Skeletal muscle cell (primary cell): ENCODE measurements around the gene SHBG.
"Not testable (repeated sequence)": the region's sequence is repeated elsewhere in the genome, so short reads cannot be mapped to it uniquely, and the experiment has no call there.

Experiments used
- DNase-seq: peaks from one replicate; pipeline ENCODE4 v3.0.0-alpha.2; 2010; ENCODE audit warnings: low read depth
- H3K4me3 ChIP-seq: 2 replicates; pipeline ENCODE4 v1.5.1; 2011; ENCODE audit warnings: low read depth, mild to moderate bottlenecking, control low read depth, low read length, moderate library complexity

SHBG gene

GRCh38 chr17:7640783-7641182, 10.8 kb downstream of the SHBG start:
- H3K4me3 ChIP-seq, result no peak overlapping the region
- no peak for DNase-seq

- DNase-seq, H3K4me3 ChIP-seq: not testable (repeated sequence)
Observed at GRCh38 chr17:7641635-7642034, 11.7 kb downstream of the SHBG start.

- no peak for DNase-seq
- H3K4me3 ChIP-seq, result no peak overlapping the region
Observed at GRCh38 chr17:7644775-7645174, 14.8 kb downstream of the SHBG start.

GRCh38 chr17:7646457-7646856, 16.5 kb downstream of the SHBG start:
- DNase-seq, result no peak
- no peak overlapping the region for H3K4me3 ChIP-seq

DNA sequence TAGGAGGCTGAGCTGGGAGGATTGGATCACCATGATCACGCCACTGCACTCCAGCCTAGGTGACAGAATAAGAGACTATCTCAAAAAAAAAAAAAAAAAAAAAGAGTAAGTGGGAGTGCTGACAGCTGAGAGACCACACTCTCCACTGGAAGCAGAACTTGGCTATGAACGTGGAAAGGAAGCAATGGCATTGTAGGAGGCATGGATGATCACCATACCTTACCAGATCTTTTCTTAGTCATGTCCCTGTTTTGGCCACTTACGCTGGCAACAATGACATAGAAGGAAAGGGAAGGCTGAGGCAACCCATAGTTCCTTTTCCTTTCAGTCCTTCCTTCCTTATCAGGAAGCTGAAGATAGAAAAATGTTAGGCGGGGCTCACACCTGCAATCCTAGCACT, 17.1 kb downstream of the SHBG start:
- no peak overlapping the region for H3K4me3 ChIP-seq

GRCh38 chr17:7650509-7651096, 20.7 kb downstream of the SHBG start, which contains the start of gene ATP1B2:
TSS of gene ATP1B2 (plus strand) at chr17:7650926. CDS start at chr17:7651519, 593 bp downstream.
- peak within 1 kb of the TSS; percentile 38 for H3K4me3 ChIP-seq
- no peak for DNase-seq

More for the DNA sequence above, 17.1 kb downstream of the SHBG start:
- DNase-seq, result no peak

DNA sequence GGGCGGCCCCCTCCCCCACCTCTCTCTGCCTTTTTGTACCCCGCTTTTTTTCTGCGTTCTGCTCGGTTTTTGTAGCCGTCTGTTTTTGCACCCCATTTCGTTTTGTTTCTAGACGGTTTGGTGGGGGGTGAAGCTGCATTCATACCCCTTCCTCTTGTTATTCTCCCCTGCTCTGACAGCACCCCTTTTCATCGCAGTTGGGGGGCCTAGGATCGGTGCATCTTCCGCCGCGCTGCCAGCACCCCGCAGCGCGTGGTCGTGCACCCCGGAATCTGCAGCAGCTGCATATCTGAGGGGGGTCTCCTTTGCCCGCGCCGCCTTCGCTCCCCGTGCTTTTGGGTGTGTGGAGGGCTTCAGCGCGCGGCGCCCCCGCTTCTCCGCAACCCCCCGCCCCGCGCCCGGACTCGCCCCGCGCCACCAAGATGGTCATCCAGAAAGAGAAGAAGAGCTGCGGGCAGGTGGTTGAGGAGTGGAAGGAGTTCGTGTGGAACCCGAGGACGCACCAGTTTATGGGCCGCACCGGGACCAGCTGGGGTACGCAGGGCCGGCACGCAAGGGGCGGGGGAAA, 21.2 kb downstream of the SHBG start:
- DNase-seq, result no peak
- H3K4me3 ChIP-seq, result peak overlapping the region; percentile 38

DNA sequence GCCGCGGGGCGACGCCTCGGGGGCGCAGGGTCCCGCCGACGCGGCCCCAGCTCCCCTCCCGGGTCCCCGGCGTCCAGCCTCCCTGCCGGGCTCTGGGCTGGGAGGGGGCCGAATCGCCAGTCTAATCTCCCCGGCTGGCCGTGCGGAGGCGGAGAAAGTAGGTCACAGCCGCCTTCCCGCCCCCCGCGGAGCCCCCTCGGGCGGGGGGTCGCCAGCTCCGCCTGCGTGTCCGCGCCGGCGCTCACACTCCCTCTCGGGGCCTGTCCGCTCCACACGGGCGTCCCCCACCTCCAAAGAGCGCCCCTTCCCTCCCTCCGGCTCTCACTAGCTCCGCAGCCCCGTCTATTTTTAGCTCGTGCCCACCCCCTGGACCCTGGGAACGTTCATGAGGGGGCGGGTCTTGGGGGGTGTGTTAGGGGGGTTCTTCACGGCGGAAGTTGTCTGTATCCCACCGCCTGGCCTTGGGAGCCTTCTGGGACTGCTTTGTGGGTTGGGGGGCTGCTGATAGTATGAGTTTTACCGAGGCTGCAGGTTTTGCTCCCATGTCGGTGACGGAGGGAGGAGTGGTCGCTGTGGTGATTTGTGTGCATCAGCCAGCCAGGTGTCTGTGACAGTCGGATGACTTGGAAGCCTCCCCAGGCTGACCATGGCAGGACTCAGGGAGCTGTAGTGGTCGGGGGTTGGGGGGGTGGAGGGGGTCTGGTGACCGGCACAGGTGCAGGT, 21.9 kb downstream of the SHBG start:
- peak overlapping the region; percentile 38 for H3K4me3 ChIP-seq
- no peak for DNase-seq

- H3K4me3 ChIP-seq, result no peak overlapping the region
Observed at GRCh38 chr17:7652388-7653356, 22.7 kb downstream of the SHBG start.

GRCh38 chr17:7654832-7655540, 25.1 kb downstream of the SHBG start:
- DNase-seq, result no peak
- no peak overlapping the region for H3K4me3 ChIP-seq

More at GRCh38 chr17:7652388-7653356, 22.7 kb downstream of the SHBG start:
- DNase-seq, result no peak

- H3K4me3 ChIP-seq, result no peak overlapping the region
- DNase-seq, result no peak
Observed at GRCh38 chr17:7655541-7655840, 25.6 kb downstream of the SHBG start.

DNA sequence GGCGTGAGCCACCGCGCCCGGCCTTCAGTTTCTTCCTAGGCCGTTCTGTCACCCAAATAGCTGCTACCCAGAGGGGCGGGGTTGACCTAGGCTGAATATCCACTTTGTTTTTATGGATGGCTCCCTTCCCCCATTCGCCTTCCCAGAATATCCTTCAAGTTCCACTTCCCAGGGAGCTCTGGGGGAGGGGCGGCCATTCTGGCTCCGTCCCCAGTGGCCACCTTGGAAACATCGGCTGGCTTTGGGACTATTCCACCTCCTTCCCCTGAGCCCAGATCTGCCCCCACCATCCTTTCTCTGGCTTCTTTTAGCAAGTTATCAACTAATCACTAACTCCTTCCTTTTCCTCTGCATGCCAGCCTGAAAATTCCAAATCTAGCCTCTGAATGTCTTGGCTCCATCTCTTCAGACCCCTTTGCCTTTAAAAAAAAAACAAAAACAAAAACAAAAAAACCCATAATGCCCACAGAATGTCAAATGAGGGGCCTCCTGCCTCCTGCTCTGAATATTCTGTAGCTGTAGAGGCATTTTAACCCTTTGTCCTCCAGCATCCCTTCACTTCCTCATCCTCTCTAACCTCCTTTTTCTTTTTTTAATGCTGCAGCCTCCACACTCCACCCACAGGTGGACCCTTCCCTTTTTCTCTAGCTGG, 27.1 kb downstream of the SHBG start:
- no peak overlapping the region for H3K4me3 ChIP-seq
- no peak for DNase-seq

GRCh38 chr17:7667656-7668406, 37.9 kb downstream of the SHBG start:
- H3K4me3 ChIP-seq, result no peak overlapping the region
- DNase-seq, result no peak

DNA sequence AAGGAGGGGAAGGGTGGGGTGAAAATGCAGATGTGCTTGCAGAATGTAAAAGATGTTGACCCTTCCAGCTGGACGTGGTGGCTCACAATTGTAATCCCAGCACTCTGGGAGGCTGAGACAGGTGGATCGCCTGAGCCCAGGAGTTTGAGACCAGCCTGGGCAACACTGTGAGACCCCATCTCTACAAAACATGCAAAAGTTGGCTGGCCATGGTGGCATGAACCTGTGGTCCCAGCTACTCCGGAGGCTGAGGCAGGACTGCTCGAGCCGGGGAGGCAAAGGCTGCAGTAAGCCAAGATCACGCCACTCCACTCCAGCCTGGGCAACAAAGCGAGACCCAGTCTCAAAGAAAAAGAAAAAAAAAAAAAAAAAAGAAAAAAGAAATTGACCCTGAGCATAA, 38.5 kb downstream of the SHBG start:
- H3K4me3 ChIP-seq, result no peak overlapping the region
- no peak for DNase-seq

- no peak overlapping the region for H3K4me3 ChIP-seq
- DNase-seq, result no peak
Observed at GRCh38 chr17:7673239-7673638, 43.3 kb downstream of the SHBG start.

- no peak overlapping the region for H3K4me3 ChIP-seq
- no peak for DNase-seq
Observed at GRCh38 chr17:7674934-7675333, 45.0 kb downstream of the SHBG start.

- DNase-seq, result no peak
- H3K4me3 ChIP-seq, result no peak overlapping the region
Observed at GRCh38 chr17:7676533-7676932, 46.6 kb downstream of the SHBG start.

- DNase-seq, result no peak
- H3K4me3 ChIP-seq, result no peak overlapping the region
Observed at GRCh38 chr17:7677388-7678067, 47.6 kb downstream of the SHBG start.
